Neural crest cell (in vitro differentiated cells): ENCODE results near the gene ITSN1. TPM values are rescaled to one million over a fixed set of nuclear protein-coding genes. Genes with fewer than 3 reads are reported as not detected.

Experiments used
- DNase-seq: peaks from one replicate; pipeline ENCODE4 v3.0.0; 2021; ENCODE audit warnings: low read depth, mixed read lengths, low spot score
- H3K27ac Mint-ChIP-seq: one replicate; pipeline ENCODE4 v1.8.0; 2021; ENCODE audit warnings: mild to moderate bottlenecking, mixed read lengths; ENCODE audit not compliant: unreplicated experiment
- H3K27me3 Mint-ChIP-seq: 2 replicates; pipeline ENCODE4 v1.8.0; 2021; ENCODE audit warnings: low read depth, mild to moderate bottlenecking, mixed read lengths
- H3K36me3 Mint-ChIP-seq: 2 replicates; pipeline ENCODE4 v1.8.0; 2021; ENCODE audit warnings: low read depth, mild to moderate bottlenecking, mixed read lengths
- H3K4me1 Mint-ChIP-seq: 2 replicates; pipeline ENCODE4 v1.8.0; 2021; ENCODE audit warnings: mixed read lengths
- H3K4me3 Mint-ChIP-seq: one replicate; pipeline ENCODE4 v1.8.0; 2021; ENCODE audit warnings: mild to moderate bottlenecking, mixed read lengths
- H3K9me3 Mint-ChIP-seq: 2 replicates; pipeline ENCODE4 v1.8.0; 2021; ENCODE audit warnings: mixed read lengths
- total RNA-seq: library from RNA; stranded (reverse); gene quantifications from 2 replicates; pipeline ENCODE4 v1.2.1, GENCODE V29; 2021
- TF ChIP-seq, protein P1 (sequence below): fragments of 200-600 bp; sonication (generic); conservative IDR thresholded peaks from 2 replicates; pipeline ENCODE4 v1.5.0; 2021; ENCODE audit warnings: antibody characterized with exemption, mild to moderate bottlenecking

ITSN1 gene
- total RNA-seq, 1 donor from 2014 or later: 62.7 TPM

DNA sequence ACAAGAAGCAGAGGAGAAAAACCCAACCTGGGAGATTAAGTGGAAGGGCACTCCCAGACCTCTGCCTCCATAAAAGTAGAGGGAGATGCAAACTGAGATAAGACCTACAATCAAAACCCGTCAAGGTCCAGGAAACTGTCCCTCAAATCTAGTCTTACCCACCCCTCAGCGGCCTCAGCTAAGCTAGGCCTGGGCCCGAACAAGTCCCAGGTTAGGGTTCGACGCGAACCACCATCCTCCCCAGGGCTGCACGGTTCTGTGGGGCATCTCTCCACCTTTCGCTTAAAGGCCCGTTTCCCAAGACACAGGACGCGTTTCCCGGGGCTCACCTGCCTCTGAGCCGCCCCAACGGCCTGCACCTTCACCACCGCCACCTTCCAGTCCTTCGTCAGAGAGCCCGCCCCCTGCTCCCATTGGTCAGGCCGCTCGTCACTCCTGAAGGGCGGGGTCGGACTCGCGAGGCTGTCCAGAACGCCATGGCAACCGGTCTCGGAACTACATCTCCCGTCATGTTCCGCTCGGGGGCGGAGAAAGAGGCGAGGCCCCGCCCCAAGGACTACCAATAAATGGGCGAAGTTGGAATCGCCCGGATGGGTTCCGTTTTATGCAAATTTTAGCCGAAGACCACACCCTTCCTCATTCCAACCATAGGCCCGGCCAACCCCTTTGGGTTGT lies 812 bp upstream of the ITSN1 start, which contains the start of gene CRYZL1:
CRYZL1 (minus strand) TSS at position 390 of the 675 bp plus-strand sequence. CDS start 10,190 bp downstream, outside the sequence.
- peaks cover 9% of the 10 kb centered on the region for H3K36me3 Mint-ChIP-seq
- peaks cover 28% of the 10 kb centered on the region for H3K4me1 Mint-ChIP-seq
- H3K27ac Mint-ChIP-seq: peak within 1 kb of the TSS; percentile 98
- no peaks in the 10 kb centered on the region for H3K27me3 Mint-ChIP-seq
- TF ChIP-seq, protein P1, sequence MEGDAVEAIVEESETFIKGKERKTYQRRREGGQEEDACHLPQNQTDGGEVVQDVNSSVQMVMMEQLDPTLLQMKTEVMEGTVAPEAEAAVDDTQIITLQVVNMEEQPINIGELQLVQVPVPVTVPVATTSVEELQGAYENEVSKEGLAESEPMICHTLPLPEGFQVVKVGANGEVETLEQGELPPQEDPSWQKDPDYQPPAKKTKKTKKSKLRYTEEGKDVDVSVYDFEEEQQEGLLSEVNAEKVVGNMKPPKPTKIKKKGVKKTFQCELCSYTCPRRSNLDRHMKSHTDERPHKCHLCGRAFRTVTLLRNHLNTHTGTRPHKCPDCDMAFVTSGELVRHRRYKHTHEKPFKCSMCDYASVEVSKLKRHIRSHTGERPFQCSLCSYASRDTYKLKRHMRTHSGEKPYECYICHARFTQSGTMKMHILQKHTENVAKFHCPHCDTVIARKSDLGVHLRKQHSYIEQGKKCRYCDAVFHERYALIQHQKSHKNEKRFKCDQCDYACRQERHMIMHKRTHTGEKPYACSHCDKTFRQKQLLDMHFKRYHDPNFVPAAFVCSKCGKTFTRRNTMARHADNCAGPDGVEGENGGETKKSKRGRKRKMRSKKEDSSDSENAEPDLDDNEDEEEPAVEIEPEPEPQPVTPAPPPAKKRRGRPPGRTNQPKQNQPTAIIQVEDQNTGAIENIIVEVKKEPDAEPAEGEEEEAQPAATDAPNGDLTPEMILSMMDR: no peak
- peak within 1 kb of the TSS; percentile 92 for H3K4me3 Mint-ChIP-seq
- peaks cover 3% of the 10 kb centered on the region for H3K9me3 Mint-ChIP-seq
- peak; percentile 99 for DNase-seq

DNA sequence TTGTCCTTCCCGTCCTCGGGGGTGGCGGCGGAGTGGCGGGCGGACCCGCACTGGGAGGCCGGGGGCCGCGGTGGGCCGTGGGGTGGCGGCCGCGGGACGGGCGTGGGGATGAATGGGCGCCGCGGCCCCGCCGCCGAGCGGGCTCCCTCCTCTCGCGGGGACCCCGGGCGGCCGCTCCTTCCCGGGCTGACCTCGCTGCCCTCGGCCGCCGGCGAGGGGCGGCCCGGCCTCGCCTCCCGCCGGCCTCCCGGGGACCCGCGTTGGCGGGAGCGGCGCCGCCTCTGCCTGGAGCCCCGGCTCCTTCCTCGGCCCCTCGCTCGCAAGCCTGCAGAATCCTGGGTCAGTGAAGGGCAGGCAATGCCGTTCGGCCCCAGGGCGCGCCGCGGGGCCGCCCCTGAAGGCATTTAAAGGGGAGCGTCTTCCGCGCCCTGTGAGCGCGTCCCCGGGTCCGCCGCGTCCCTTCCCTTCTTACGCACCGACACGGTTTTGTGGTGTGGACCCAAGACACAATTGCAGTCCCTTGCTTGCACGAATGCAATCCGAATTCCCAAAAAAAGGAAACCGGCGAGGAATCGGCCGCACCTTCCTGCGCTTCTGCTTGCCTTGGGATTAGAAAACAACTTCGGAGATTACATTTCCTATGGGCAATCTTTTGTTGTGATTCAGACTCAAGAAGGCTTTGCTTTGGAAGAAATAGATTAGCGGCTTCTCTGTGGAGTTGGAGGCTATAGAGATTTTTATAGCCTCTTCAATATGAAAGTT lies 776 bp downstream of the ITSN1 start:
- Mint-ChIP-seq H3K27me3 (no peaks in the 10 kb centered on the region), H3K4me1 (peaks cover 22% of the 10 kb centered on the region), H3K9me3 (no peaks in the 10 kb centered on the region), H3K4me3 (peak overlapping the region; percentile 96), H3K36me3 (no peaks in the 10 kb centered on the region), H3K27ac (peak overlapping the region; percentile 94)
- DNase-seq: peak; percentile 36
- TF ChIP-seq, protein P1: no peak

GRCh38 chr21:33643658-33644311 lies 1.5 kb downstream of the ITSN1 start:
- Mint-ChIP-seq H3K9me3 (no peaks in the 10 kb centered on the region), H3K27ac (peak overlapping the region; percentile 94), H3K4me1 (peaks cover 22% of the 10 kb centered on the region), H3K4me3 (peak overlapping the region; percentile 96), H3K27me3 (no peaks in the 10 kb centered on the region), H3K36me3 (no peaks in the 10 kb centered on the region)
- DNase-seq: peak; percentile 2
- TF ChIP-seq, protein P1: no peak

DNA sequence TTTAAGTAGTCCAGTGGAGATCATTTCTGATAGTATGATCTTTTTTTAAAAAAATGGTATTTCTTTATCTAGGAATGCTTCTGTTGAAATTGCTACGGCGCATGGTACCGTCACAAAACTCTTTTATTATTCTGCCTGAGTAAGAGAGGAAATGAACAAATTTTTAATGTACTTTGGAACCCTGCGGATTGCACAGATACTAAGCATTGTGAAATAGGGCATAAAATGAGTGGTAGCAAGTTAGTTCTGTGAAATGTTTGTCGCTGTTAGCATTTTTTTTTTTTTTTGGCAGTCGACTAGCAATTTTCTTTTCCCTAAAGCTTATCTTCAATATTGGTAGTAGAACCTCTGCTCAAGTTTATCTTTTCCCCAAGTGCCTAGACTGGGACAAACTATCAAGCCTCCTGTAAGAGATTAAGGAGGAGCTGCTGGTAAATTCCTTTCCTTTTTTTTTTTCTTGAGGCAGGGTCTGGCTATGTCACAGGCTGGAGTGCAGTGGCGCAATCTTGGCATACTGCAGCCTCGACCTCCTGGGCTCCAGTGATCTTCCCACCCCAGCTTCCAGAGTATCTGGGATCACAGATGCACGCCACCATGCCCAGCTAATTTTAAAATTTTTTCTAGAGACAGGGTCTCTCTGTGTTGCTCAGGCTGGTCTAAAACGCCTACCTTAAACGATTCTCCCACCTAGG lies 2.2 kb downstream of the ITSN1 start:
- no peaks in the 10 kb centered on the region for H3K27me3 Mint-ChIP-seq
- no peaks in the 10 kb centered on the region for H3K9me3 Mint-ChIP-seq
- TF ChIP-seq, protein P1: no peak
- peak overlapping the region; percentile 96 for H3K4me3 Mint-ChIP-seq
- no peak overlapping the region for H3K27ac Mint-ChIP-seq
- no peaks in the 10 kb centered on the region for H3K36me3 Mint-ChIP-seq
- H3K4me1 Mint-ChIP-seq: peaks cover 22% of the 10 kb centered on the region
- DNase-seq: no peak

- Mint-ChIP-seq H3K4me3 (no peak overlapping the region), H3K36me3 (no peaks in the 10 kb centered on the region), H3K27ac (no peak overlapping the region)
Observed at GRCh38 chr21:33645730-33646129, 3.4 kb downstream of the ITSN1 start.

More at GRCh38 chr21:33645730-33646129, 3.4 kb downstream of the ITSN1 start:
- H3K27me3 Mint-ChIP-seq: no peaks in the 10 kb centered on the region
- peaks cover 31% of the 10 kb centered on the region for H3K4me1 Mint-ChIP-seq
- DNase-seq: no peak
- no peaks in the 10 kb centered on the region for H3K9me3 Mint-ChIP-seq
- TF ChIP-seq, protein P1: no peak
